Astrocyte of the cerebellum (primary cell): ENCODE data around the gene PDCD1.

Experiments used
- DNase-seq: peaks from one replicate; pipeline ENCODE4 v3.0.0-alpha.2; 2011; ENCODE audit warnings: low read depth
- H3K4me3 ChIP-seq: 2 replicates; pipeline ENCODE4 v1.5.1; 2011; ENCODE audit warnings: mild to moderate bottlenecking, low read depth, low read length, moderate library complexity
- in situ Hi-C: cut with HindIII; loops from 2 replicates; pipeline ENCODE4 v1.10.0; 2017; ENCODE audit warnings: low sequenced_read_pairs
- TF ChIP-seq, protein P1 (sequence below): IDR thresholded peaks from 2 replicates; pipeline ENCODE4 v1.5.1; 2012; ENCODE audit warnings: low read length, low read depth, moderate library complexity, mild to moderate bottlenecking; ENCODE audit errors: missing control alignments

PDCD1 gene

DNA sequence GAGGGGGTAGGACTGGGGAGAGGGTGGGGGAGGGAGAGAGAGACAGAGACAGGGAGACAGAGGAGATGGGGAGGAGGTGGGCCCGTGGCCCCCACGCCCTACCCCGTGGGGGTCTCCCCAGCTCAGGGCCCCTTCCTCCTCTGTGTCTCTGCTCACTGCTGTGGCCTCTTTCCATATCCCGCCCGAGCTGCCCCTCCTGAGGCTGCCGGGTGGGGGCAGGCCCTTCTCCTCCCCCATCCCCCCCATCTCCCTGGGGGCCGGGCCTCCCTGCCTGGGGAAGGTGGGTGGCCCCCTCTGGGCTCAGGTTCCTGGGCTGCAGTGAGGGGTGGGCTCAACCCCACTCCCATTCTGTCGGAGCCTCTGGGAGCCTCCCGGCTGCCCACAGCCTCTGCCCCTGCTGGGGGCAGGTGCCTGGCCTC lies 332 bp upstream of the PDCD1 start:
- no peak for DNase-seq
- in situ Hi-C loops = no loop called here
- TF ChIP-seq, protein P1, sequence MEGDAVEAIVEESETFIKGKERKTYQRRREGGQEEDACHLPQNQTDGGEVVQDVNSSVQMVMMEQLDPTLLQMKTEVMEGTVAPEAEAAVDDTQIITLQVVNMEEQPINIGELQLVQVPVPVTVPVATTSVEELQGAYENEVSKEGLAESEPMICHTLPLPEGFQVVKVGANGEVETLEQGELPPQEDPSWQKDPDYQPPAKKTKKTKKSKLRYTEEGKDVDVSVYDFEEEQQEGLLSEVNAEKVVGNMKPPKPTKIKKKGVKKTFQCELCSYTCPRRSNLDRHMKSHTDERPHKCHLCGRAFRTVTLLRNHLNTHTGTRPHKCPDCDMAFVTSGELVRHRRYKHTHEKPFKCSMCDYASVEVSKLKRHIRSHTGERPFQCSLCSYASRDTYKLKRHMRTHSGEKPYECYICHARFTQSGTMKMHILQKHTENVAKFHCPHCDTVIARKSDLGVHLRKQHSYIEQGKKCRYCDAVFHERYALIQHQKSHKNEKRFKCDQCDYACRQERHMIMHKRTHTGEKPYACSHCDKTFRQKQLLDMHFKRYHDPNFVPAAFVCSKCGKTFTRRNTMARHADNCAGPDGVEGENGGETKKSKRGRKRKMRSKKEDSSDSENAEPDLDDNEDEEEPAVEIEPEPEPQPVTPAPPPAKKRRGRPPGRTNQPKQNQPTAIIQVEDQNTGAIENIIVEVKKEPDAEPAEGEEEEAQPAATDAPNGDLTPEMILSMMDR = no peak
- H3K4me3 ChIP-seq = no peak overlapping the region

DNA sequence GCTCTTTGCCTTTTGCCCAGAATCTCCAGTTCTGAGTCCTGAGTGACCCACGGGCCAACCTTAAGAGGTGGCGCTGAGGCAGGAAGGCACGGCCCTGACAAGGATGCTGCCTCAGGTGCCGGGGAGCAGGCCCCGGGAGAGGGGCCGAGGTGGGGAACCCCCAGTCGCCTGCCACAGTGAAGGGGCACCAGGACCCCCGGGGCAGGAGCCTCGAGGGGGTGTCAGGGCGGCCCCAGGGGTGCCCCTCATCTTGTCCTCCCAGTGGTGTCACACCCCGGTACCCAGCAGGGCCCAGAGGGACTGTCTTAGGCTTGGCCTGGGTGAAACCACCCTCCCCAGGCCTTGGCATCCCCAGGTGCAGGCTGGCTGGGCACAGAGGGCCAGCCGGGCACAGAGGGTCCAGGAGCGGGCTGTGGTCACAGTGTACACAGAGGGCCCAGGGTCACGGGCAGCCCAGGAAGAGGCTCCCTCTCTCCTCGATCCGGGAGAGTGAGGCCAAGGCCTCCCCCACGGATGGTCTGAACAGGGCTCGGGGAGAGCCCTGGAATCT lies 1.0 kb downstream of the PDCD1 start:
- no peak for DNase-seq
- in situ Hi-C loops = no loop called here
- H3K4me3 ChIP-seq = no peak overlapping the region
- TF ChIP-seq, protein P1 = no peak

DNA sequence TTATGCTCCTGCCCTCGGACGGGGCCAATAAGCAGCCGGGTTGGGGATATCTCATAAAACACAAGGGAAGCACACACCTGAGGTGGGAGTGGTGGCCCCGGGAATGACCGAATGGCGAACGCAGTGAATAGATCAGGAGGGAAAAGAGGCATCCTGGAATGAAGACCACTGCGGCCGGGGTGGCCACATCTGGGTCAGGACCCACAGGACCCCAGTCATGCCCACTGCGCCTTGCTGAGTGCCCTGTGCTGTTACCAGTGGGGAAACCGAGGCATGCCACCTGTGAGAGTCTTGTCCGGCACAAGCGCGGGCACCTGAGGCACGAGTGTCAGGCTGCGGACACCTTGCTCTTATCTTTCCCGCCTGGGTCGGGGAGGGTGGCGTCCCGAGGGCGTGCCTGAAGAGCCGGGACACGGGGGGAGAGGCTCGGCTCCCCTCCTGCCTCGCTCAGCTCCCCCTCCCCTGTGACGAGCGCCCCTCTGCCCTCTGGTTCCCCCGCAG lies 1.6 kb downstream of the PDCD1 start:
- no peak overlapping the region for H3K4me3 ChIP-seq
- in situ Hi-C loops = no loop called here
- DNase-seq = no peak

DNA sequence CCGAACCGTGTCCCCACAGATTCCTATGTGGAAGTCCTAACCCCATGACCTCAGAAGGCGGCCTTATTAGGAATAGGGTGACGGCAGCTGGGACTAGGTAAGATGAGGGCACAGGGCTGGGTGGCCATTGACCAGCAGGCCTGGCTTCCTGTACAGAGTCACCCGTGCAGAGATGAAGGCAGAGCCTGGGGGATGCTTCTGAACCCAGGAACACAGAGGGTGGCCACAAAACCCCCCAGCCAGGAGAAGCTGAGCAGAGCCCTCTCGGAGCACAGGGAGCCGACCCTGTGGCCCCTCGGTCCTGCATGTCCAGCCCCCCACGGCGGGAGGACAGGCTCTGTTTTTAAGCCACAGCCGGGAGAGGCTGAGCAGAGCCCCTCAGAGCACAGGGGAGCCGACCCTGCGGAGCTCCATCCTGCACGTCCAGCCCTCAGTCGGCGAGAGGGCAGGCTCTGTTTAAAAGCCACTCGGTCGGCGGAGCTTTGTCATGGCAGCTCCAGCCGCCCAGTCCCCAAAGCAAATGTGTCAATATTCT lies 2.7 kb downstream of the PDCD1 start:
- H3K4me3 ChIP-seq = no peak overlapping the region
- TF ChIP-seq, protein P1 = no peak
- DNase-seq = no peak
- in situ Hi-C loops = no loop called here

More for the DNA sequence above, 1.6 kb downstream of the PDCD1 start:
- TF ChIP-seq, protein P1 = no peak

DNA sequence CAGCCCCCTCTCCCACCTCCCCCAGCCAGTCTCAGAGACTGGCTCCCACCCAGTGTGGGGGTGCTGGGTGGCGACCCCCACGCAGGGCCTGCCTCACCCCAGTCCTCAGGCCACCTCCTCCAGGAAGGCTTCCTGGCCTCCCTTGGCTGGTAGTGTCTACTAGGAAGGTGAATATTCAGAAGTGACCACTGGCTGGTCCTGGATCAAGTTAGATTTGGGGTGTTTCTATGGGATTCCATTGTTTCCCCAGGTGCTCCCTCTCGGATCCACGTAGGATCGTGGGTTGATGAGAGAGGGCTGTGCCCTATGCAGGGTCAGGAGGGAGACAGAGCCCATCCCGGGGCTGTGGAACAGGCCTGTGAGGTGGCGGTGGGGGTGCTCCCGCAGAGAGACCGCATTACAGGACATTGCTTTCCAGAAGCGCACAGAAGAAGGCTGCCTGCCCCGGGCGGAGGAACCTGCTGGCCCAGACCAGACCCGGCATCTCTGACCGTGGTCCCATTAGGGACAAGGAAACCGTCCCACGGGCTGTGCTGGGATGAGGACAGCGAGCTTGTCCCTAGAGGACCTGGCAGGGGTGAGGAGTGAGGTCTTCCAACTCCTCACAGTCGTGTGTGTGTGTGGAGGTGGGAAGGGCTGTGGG lies 3.3 kb downstream of the PDCD1 start:
- DNase-seq = no peak
- H3K4me3 ChIP-seq = no peak overlapping the region
- TF ChIP-seq, protein P1 = no peak
- in situ Hi-C loops = no loop called here

DNA sequence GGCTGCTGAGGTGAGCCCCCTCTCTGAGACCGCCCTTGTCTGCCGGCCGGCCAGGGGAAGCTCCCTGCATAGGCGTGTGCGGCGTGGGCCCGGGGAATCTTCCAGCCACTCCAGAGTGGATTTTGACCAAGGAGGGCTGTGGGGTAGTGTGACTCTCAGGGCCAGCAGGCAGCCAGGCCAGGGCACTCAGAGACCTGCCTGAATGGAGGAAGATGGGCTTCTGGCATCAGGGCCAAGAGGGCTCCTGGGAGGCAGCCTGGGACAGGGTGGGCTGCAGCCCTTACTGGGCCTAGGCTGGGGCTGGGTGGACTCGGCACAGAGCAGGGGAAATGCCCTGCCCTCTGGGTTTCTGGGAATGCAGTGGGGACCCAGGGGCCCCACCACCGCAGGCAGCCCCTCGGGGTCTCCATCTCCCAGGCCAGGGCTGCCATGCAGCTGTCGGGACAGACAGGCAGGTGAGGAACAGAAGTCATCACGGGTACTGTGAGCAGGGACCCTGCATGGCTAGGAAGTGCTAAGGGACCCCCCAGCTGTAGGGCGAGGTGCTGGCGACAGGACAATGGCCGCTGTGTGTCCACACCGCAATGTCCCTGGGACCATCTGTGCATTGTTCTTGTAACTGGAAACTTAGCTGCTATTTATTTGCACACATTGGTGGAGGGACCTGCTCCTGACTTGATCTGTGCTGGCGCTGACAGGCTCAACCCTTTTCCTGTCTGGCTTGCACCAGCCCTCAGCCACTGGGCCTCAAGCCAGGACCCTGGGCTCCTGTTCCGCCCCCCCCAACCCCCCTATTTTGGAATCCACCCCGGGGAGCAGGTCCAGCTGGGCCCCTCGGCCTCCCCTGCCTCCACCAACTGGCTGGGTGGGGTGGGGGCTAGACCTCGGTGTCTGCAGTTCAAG lies 4.1 kb downstream of the PDCD1 start:
- H3K4me3 ChIP-seq = no peak overlapping the region
- DNase-seq = no peak
- in situ Hi-C loops = no loop called here
- TF ChIP-seq, protein P1 = no peak
